OCI-LY7 (cell line): Measurements from ENCODE around the gene BPIFA3.

Source experiments
- CTCF ChIP-seq: fragments of 200-600 bp; sonication (generic); conservative IDR thresholded peaks from 2 replicates; pipeline ENCODE4 v1.5.1; 2014; ENCODE audit warnings: mild to moderate bottlenecking, antibody characterized with exemption, low read length, moderate library complexity, mixed read lengths
- EZH2phosphoT487 ChIP-seq: fragments of 200-600 bp; sonication (generic); IDR thresholded peaks from 2 replicates; pipeline ENCODE4 v1.6.1; 2018; ENCODE audit warnings: low read depth, borderline replicate concordance, mild to moderate bottlenecking, mixed run types, antibody characterized with exemption, low read length, moderate library complexity, mixed read lengths

- TF ChIP-seq CTCF (no peak), EZH2phosphoT487 (no peak)
These were observed 50.5 kb downstream of the BPIFA3 start for GRCh38 chr20:33267701-33268100.
